ENCODE results near the gene DAW1.
A peak's percentile ranks its signal among the peaks of the same experiment; 100 is the strongest.
"Not testable (repeated sequence)": the region's sequence is repeated elsewhere in the genome, so short reads cannot be mapped to it uniquely, and the experiment has no call there.

Gene DAW1

DNA sequence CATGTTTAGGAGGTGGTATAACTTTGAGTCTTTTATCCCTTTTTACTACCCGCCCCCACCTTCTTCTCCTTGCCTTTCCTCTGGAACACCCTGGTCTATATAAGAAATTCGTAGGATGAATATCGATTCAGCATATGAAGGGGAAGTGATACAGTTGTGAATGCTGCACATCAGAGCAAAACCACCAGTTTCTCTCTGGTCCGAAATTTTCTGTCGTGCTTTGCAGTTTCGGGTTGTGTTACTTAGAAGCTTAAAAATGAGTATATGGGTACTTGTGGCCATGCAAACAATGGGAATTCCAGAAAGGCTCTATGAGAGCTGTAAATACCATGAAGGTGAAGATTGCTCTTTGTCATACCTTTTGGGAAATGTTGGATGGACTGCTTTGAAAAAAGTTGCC lies 60.6 kb downstream of the DAW1 start:
- no peak for DNase-seq

DNA sequence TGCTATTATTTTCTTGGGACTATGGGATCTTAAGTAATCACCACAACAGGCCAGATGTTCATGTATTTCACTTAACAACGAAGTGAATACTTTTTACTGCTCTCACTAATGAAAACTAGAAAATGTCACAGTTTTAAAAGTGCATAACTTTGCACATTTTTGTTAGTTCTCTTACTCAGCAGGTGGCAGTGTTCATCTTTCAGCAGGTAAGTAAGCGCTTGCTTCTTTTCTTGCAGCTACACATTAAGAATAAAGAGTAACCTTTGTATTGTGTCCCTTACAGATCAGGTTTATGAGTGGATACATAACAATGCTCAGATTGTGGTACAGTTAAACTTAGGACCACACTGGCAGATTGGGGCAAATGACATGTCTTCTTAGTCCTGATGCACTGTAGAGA lies 61.0 kb downstream of the DAW1 start:
- DNase-seq, result no peak

DNA sequence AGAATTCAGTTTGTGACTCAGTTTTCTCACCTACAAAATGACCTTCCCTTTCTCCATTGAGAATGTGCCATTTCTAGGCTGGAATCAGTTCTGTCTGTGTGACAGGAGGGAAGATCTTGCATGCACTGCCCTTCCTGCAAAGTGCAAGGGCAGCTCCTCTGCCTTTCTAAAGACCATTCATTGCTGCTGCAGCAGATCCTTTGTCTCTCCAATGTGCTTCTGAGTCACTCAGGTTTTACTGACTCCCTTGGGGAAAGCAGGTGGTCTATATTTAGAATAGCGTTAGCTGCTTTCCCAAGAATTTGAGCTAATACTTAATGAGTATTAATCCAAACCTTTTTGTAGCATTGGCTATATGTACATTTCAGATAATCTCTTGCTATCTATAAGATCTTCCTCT lies 62.5 kb downstream of the DAW1 start:
- DNase-seq, result no peak

DNA sequence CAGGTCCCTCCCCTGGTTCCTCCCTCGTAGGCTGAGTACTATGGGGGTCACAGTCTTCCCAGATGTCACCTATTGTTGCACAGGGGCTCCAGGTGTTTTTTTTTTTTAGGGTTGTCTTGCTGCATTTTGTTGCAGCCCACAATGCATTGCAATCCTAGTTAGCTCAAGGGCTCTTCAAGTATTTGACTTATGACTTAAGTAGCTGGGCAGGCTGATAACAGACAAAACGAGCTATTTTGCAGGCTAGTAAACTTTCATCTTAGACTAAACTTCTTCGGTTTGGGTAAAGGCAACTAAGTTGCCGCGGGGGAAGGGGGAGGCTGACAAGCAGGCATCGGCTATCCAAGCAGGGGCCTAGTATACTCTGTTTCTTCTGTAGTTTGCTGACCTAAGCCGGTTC lies 64.8 kb downstream of the DAW1 start:
- not testable (repeated sequence) for DNase-seq

DNA sequence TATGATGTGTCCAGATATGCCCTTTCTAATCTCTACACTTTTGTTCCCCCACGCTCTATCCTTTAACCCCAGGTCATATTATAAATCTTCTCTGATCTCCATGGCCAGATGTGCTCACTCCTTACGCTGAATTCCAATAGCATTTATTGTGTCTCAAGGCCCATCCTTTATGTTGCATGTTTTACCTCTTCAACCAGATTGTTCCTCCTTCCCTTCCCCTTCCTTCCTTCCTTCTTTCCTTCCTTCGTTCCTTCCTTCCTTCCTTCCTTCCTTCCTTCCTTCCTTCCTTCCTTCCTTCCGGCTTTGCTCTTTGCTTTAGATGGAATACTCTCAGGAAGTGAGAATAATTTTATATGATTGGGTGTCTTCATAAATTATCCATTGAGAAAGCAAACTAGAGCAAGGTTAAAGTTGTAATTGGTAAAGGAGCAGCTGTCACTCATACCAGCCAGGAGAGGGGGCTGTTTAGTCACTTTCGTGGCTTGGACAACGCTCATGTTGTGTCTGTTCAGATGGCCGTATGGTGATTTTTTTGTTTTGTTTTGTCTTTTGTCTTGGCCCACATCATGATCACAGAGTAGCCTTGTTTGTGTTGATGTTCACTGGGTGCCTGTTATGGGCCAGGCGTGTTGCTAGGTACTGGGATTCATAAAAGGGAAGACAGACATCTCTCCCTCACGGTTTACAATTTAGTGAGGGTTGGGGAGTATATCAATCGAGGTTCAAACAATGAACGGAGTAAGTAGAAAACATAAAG lies 68.0 kb downstream of the DAW1 start:
- peak; percentile 45 to 61 for DNase-seq

DNA sequence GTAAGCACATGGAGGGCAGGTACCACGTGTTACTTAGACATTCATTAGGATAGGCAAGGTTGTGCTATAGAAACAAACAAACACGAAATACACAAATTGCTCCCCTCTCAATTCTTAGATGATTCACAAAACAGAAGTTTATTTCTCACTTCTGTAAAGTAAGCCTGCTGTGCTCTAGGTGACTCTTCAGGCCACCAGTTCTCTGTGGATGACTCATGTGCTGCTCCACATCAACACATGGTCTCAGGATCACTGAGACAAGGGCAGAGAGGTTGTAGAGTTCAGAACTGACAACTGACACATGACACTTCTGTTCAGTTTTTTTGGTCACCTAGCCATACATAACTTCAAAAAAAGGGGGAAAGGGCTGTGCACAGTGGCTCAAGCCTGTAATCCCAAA lies 70.6 kb downstream of the DAW1 start:
- no peak for DNase-seq

DNA sequence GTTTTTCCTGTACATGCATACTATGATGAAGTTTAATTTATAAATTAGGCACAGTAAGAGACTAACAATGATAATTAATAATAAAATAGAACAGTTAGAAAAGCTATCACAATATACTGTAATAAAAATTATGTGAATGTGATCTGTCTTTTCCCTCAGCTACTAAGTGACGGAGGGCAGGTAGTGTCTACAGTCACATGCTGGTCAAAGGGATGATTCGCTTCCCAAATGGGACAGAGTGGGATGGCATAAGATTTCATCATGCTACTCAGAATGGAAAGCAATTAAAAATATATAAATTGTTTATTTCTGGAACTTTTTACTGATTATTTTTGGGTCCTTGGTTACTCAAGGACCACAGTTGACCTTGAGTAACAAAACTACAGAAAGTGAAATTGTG lies 71.5 kb downstream of the DAW1 start:
- no peak for DNase-seq

DNA sequence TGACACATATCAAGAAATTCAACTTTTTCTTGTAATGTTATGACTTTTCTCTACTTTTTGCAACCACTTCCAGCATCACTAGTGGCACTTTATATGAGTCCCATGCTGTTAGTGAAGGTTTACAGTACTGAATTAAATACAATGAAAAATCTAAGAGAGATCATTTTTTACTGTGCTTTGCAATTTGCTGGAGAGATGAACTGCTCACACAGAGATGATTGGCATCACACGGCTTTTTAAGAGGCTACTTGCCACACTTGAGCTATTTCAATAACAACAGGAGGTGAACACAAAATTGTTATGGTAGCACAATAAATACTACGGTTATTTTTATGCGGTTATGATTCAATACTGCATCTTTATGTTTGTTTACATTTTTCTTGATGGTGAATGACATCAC lies 88.9 kb downstream of the DAW1 start:
- no peak for DNase-seq

DNA sequence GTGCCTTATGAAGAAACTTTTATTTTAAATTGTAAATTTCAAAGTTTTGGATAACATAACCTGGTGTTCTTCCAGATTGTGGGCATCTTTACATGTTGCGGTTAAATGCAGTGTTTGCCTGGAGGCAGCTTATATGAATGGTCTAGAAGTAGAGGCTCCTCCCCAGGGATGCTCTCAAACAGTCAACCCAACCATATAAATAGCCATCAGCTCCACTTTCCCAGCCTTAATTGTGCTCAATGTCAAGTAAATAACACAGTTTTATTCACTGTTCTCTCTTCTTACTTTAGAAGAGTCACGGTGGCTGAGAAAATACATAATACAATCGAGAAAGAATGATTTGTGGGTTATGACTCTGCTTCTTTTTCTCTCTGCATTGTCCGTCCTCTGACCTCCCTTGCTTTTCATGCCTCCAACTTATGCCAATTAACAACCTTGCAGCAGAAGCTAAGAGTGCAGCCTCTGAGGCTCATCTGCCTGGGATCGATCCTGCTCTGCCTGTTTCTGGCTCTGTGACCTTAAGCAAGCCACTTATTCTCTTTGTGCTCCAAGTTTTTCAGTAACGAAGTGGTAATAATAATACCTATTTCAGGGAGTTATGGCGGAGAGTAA lies 100.3 kb downstream of the DAW1 start:
- no peak for DNase-seq

DNA sequence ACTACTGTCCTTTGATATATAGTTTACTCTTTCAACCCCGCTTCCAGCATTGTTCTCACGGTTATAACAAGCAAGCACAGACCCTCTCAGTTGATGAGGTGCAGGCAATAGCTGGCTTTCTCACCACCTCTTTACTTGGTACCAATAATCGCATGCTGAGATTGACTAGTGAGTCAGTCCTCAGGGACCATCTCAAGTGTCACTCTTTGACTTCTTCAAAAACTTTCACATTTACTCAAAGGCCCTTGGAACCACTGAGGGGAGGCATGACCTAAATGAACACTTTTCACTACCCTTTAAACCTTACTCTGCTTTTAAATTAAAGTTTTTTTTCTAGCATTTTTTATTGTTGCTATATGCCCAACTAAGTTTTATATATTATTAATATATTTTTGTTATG lies 101.8 kb downstream of the DAW1 start:
- DNase-seq, result no peak

Data from hippocampal formation (tissue), 2 donors.